NCI-H146 treated with DMSO at 0.1 percent for 48 hours (cell line): ENCODE measurements around the gene HGS.

ENCODE experiments used
- DNase-seq: peaks from one replicate; lab custom pipeline; 2025; ENCODE audit not compliant: unreplicated experiment; lab: John Stamatoyannopoulos, UW

HGS gene

GRCh38 chr17:81683208-81683583 lies 615 bp upstream of the HGS start:
- DNase-seq = no peak

DNA sequence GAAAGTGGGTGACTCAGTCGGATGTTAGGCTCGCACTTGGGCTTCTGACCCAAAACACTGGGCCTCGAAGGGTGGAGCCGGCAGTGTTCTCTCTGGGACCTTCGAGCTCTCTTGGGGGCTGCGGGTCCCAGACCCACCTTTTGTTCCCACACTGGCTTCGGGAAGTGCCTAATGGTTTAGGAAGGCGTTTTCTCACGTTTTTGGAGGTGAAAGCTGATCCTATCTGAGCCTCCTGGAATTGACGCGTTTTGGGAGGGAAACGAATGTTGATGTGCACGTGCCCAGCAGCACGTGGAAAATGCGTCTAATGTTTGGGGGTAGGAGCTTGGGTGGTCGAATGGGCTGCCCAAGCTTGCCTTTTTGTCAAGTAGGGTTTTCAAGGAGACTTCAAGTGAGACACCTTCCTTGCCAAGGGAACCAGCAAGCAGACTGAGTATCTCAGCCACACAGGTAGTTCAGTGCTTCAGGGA lies 666 bp downstream of the HGS start:
- DNase-seq = no peak

DNA sequence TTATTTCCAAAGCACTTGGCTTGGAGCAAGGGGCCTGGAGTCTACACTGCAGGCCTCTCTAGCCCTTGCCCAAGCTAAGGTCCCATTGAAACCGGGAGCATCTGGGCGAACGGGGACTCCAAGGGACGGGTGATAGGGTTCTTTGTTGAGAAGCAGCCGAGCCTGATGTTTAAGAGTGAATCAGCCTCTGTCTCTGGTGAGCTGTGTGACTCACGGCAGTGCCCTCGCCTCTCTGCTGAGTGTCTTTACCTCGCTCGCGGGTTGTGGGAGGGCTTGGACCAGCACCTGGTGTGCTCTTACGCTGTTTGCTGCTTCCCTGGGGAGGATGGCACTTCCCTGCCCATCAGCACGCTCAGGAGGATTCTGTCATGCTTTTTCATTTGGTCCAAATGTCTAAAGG lies 1.3 kb downstream of the HGS start:
- no peak for DNase-seq

GRCh38 chr17:81686614-81687013 lies 2.8 kb downstream of the HGS start:
- no peak for DNase-seq

DNA sequence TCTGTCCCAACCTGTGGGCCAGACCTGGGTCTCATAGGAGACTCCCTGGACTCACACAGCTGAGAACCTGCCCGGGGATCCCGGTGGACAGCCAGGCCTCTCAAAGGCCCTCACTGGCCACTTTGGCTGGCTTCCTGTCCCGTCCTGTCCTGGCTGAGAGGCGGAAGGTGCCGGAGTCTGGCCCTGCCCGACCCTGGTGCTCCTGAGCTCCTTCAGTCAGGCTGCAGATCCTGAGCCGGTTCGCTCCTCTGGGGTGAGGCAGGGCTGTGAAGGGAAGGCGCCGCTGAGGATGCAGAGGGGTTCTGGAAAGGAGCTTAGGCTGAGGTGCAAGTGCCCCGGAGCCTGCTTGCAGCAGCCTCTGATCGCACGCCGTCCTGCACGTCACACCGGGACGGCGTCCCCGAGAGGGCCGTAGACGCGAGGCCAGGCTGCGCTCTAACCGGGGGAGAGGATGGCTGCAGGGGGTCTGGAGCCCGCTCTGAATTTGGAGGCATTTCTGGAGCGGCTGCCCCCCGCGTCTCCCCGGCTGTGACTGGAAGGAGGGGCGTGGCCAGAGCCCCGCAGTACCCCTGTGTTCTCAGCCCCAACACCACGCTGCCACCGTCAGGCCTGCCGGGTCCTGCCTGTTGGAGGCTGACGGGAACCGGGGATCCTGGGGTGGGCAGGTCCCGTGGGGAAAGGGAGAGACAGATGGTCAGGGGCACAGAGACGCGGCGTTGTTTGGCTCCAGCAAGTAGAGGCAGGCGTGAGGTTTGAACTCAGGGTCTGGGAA lies 4.1 kb downstream of the HGS start:
- no peak for DNase-seq

DNA sequence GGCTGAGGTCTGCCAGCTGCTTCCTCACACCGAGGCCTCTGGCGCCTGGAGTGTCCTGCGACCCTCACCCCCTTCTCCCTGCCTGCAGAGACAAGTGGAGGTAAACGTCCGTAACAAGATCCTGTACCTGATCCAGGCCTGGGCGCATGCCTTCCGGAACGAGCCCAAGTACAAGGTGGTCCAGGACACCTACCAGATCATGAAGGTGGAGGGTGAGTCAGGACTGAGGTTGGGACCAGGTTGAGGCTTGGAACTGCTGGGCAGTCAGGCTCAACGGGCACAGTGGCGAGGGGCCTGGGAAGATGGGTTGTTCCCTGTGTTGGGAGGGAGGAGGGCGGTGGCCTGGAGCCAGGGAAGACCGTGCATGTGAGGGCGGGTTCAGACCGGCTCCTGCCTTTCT lies 4.8 kb downstream of the HGS start:
- no peak for DNase-seq

- DNase-seq = no peak
Measured at GRCh38 chr17:81690066-81690465, 6.3 kb downstream of the HGS start.

- no peak for DNase-seq
Measured at GRCh38 chr17:81690549-81690948, 6.7 kb downstream of the HGS start.

- DNase-seq = no peak
Measured at GRCh38 chr17:81691196-81691595, 7.4 kb downstream of the HGS start.

DNA sequence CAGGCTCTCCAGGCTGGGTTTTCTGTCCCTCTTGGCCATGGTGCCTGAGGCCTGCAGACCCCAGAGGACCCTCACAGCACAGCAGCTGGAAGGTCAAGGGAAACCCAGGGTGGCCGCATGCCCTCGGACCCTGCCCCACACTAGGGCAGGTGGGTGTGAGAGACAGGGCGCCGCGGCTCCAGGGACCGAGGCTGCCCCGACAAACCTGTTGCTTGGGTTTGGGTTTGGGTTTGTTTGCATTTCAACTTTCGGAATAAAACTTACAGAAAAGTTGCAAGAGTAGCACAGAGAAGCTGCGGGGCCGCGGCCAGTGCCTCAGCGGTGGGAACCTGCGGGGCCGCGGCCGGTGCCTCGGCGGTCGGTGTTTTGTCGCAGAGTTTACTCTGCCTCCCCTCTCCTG lies 7.8 kb downstream of the HGS start:
- no peak for DNase-seq

DNA sequence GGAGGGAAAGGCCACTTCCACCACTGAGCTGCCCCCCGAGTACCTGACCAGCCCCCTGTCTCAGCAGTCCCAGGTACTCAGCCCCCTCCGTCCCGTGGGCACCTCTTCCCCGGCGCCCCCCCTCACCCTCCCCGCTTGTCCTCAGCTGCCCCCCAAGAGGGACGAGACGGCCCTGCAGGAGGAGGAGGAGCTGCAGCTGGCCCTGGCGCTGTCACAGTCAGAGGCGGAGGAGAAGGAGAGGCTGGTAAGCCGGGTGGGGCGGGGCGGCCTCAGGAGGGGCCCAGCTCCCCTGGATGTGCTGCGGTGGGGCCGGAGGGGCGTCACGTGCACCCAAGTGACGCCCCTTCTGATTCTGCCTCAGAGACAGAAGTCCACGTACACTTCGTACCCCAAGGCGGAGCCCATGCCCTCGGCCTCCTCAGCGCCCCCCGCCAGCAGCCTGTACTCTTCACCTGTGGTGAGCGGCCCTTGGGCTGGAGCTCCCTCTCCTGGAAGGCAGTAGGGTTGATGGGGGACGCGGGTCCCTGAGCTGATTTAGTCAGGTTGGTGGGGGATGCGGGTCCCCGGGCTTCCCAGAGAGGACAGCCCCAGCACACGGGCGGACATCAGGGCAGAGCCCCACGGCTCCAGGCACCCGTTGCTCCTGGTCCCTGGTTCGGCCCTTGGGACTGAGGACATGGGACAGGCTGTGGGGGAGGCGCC lies 9.8 kb downstream of the HGS start:
- DNase-seq = no peak

DNA sequence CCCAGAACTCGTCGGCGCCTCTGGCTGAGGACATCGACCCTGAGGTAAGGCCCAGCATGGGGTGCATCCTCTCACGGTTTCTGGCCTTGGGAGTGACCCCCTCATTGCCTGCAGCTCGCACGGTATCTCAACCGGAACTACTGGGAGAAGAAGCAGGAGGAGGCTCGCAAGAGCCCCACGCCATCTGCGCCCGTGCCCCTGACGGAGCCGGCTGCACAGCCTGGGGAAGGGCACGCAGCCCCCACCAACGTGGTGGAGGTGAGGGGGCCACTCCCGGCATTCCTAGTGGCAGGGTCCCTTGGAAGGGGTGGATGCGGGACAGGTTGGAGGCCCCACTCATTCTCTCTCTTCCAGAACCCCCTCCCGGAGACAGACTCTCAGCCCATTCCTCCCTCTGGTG lies 11.0 kb downstream of the HGS start:
- DNase-seq = no peak

GRCh38 chr17:81695211-81695610 lies 11.4 kb downstream of the HGS start:
- no peak for DNase-seq

DNA sequence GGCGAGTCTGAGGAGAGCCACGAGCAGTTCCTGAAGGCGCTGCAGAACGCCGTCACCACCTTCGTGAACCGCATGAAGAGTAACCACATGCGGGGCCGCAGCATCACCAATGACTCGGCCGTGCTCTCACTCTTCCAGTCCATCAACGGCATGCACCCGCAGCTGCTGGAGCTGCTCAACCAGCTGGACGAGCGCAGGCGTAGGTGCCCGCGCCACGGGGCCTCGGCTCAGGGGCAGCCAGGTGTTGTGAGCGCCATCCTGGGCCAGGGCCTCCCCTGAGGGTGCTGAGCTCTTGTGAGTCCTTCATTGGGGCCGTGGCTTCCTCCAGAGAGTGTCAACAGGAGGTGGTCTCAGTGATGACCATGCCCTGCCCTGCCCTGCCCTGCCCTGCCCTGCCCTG lies 12.0 kb downstream of the HGS start:
- DNase-seq = no peak

DNA sequence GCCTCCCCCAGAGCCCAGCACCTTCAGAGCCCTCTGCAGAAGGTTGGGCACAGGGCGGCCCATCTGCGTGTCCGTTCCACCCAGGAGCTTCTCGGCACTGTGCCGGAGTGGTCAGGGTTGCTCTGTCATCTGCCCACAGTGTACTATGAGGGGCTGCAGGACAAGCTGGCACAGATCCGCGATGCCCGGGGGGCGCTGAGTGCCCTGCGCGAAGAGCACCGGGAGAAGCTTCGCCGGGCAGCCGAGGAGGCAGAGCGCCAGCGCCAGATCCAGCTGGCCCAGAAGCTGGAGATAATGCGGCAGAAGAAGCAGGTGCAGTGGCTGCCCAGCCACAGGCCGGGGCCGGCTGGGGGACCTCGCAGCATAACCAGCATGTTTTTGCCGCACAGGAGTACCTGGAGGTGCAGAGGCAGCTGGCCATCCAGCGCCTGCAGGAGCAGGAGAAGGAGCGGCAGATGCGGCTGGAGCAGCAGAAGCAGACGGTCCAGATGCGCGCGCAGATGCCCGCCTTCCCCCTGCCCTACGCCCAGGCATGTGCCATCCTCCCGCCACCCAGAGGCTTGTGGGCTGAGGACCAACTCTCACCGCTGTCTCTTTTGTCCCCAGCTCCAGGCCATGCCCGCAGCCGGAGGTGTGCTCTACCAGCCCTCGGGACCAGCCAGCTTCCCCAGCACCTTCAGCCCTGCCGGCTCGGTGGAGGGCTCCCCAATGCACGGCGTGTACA lies 12.6 kb downstream of the HGS start:
- no peak for DNase-seq

DNA sequence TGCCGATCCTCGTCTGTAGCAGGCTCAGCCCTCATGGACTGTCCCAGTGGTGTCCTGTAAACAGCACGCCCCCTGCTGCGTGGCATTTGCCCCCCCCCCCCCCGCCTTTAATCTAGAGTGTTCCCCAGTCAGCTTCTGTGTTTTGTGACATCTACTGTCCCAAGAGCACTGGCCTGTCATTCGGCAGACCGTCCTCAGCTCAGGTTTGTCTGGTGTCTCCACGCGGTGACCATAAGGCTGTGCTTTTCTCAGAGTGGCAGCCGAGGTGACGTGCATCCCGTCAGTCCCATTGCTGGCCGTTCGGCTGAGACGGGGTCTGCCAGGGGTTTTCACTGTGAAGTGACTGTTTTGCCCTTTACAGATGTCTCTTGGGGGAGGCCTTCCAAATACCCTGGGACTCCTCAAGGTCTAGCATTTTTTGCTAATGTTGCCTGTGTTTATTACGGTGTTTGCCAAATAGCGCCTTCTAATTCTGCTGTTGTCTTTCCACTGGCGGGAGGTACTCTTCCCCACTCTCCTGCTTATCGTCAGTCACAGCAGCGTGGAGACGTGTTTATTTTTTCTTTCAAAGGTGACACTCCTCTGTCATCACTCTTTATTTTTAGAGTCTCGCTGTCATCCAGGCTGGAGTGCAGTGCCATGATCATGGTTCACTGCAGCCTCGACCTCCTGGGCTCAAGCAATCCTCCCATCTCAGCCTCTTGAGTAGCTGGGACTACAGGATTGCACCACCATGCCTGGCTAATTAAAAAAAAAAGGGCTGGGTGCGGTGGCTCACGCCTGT lies 13.6 kb downstream of the HGS start:
- no peak for DNase-seq

DNA sequence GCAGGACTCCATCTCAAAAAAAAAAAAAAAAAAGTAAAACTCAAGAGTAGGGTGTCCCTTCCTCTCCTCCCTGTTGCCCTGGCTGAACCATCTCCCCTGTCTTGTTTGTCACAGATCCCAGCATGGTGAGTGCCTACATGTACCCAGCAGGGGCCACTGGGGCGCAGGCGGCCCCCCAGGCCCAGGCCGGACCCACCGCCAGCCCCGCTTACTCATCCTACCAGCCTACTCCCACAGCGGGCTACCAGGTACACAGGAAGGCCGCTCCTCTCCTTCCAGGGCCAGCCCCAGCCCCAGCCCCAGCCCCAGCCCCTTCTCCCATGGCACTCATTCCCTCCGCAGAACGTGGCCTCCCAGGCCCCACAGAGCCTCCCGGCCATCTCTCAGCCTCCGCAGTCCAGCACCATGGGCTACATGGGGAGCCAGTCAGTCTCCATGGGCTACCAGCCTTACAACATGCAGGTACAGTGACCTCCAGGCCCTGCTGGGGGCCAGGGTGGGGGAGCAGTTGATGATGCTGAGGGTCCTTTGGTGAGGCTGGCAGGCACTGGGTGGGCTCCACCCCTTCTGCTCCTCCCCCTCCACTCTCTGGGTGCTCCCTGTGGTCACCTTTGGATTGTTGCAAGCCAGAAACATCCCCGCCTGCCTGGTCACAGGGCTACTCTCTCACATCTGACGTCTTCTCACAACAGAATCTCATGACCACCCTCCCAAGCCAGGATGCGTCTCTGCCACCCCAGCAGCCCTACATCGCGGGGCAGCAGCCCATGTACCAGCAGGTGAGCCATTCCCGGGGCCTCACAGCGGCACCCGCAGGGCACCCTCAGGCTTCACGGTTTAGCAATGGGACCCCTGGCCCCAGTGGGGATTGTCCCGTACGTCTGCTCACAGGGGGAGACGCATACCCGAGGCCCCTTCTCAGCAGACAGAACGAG lies 16.8 kb downstream of the HGS start:
- DNase-seq = no peak

DNA sequence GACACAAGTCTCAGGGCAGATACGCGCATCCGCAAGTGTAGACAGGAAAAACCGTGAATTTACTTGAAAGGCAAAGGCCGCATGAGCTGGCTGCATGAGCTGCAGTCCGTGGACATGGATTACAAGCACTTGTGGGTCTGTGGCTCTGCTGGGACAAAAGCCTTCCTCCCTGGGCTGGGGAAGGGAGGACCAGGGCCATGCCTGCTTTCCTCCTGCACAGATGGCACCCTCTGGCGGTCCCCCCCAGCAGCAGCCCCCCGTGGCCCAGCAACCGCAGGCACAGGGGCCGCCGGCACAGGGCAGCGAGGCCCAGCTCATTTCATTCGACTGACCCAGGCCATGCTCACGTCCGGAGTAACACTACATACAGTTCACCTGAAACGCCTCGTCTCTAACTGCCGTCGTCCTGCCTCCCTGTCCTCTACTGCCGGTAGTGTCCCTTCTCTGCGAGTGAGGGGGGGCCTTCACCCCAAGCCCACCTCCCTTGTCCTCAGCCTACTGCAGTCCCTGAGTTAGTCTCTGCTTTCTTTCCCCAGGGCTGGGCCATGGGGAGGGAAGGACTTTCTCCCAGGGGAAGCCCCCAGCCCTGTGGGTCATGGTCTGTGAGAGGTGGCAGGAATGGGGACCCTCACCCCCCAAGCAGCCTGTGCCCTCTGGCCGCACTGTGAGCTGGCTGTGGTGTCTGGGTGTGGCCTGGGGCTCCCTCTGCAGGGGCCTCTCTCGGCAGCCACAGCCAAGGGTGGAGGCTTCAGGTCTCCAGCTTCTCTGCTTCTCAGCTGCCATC lies 17.7 kb downstream of the HGS start:
- no peak for DNase-seq
